ENCODE results near the gene RC3H2.
"Not testable (repeated sequence)": the region's sequence is repeated elsewhere in the genome, so short reads cannot be mapped to it uniquely, and the experiment has no call there.

Gene RC3H2

GRCh38 chr9:122875523-122875922, 29.6 kb downstream of the RC3H2 start:
- peak; percentile 15 for DNase-seq (ENCODE audit: extremely low spot score)
- ChIA-PET POLR2A (interaction anchor here (0.5 to 0.6 kb wide), 2 partner anchors 42 to 505 kb away, joined by 3 to 4 read pairs; no protein-coding TSS in a partner anchor), CTCF (interaction anchor here (0.9 to 1.3 kb wide), 5 partner anchors 14 to 112 kb away, joined by 3 to 4 read pairs (median 3); partner anchors contain the start of gene RABGAP1)
- TF ChIP-seq CTCF (IDR thresholded peaks at IDR 0.05; ENCODE audit: control extremely low read depth, extremely low read depth, low read depth, missing control alignments) = no peak

- DNase-seq (ENCODE audit: extremely low spot score); POLR2A ChIA-PET; CTCF ChIA-PET: not testable (repeated sequence)
These were observed 37.9 kb downstream of the RC3H2 start for GRCh38 chr9:122867276-122867675.

GRCh38 chr9:122866079-122866478, 39.1 kb downstream of the RC3H2 start:
- ChIA-PET POLR2A (no interaction called here), CTCF (no interaction called here)
- TF ChIP-seq CTCF (IDR thresholded peaks at IDR 0.05; ENCODE audit: control extremely low read depth, extremely low read depth, low read depth, missing control alignments) = no peak
- DNase-seq (ENCODE audit: extremely low spot score) = no peak

- POLR2A ChIA-PET = no interaction called here
- no peak for TF ChIP-seq CTCF (IDR thresholded peaks at IDR 0.05; ENCODE audit: control extremely low read depth, extremely low read depth, low read depth, missing control alignments)
- DNase-seq (ENCODE audit: extremely low spot score) = no peak
- CTCF ChIA-PET = no interaction called here
These were observed 39.9 kb downstream of the RC3H2 start for GRCh38 chr9:122865300-122865699.

- ChIA-PET POLR2A (no interaction called here), CTCF (no interaction called here)
- no peak for DNase-seq (ENCODE audit: extremely low spot score)
- TF ChIP-seq CTCF (IDR thresholded peaks at IDR 0.05; ENCODE audit: control extremely low read depth, extremely low read depth, low read depth, missing control alignments) = no peak
These were observed 41.8 kb downstream of the RC3H2 start for GRCh38 chr9:122863407-122863806.

GRCh38 chr9:122860319-122861142, 44.6 kb downstream of the RC3H2 start:
- ChIA-PET CTCF (interaction anchor here (1.1 kb wide), 1 partner anchor 23 kb away, joined by 3 read pairs; no protein-coding TSS in a partner anchor), POLR2A (interaction anchor here (0.6 kb wide), 1 partner anchor 113 kb away, joined by 3 read pairs; no protein-coding TSS in a partner anchor)
- no peak for DNase-seq (ENCODE audit: extremely low spot score)
- TF ChIP-seq CTCF (IDR thresholded peaks at IDR 0.05; ENCODE audit: control extremely low read depth, extremely low read depth, low read depth, missing control alignments) = no peak

GRCh38 chr9:122857815-122858214, 47.3 kb downstream of the RC3H2 start:
- ChIA-PET POLR2A (no interaction called here), CTCF (interaction anchor here (0.9 kb wide), 1 partner anchor 24 kb away, joined by 3 read pairs; no protein-coding TSS in a partner anchor)
- no peak for DNase-seq (ENCODE audit: extremely low spot score)
- no peak for TF ChIP-seq CTCF (IDR thresholded peaks at IDR 0.05; ENCODE audit: control extremely low read depth, extremely low read depth, low read depth, missing control alignments)

- CTCF ChIA-PET; POLR2A ChIA-PET; DNase-seq (ENCODE audit: extremely low spot score): not testable (repeated sequence)
These were observed 52.9 kb downstream of the RC3H2 start for GRCh38 chr9:122852085-122852786.

Data from GM10248 (cell line).